Measurements from ENCODE around the gene LEKR1. TPM values are rescaled to one million over a fixed set of nuclear protein-coding genes. Genes with fewer than 3 reads are reported as not detected.

LEKR1 gene
- polyA plus RNA-seq, 1 donor from 2014 or later = 2.7 TPM

GRCh38 chr3:157058392-157059071, 232.4 kb downstream of the LEKR1 start:
- Histone ChIP-seq H3K9me3 (ENCODE audit: low read length) (no peaks in the 10 kb centered on the region), H3K27me3 (ENCODE audit: insufficient read depth, low read depth, low read length) (no peaks in the 10 kb centered on the region), H2AFZ (ENCODE audit: low read depth, low read length) (no peak overlapping the region), H3K9ac (ENCODE audit: low read length) (no peak overlapping the region), H3K4me3 (ENCODE audit: low read length) (no peak overlapping the region), H3K79me2 (replicated peaks; ENCODE audit: insufficient read depth, low read length) (no peaks in the 10 kb centered on the region), H3F3A (ENCODE audit: insufficient read depth, low read length, poor library complexity, severe bottlenecking) (no peaks in the 10 kb centered on the region), H3K4me2 (ENCODE audit: low read length) (no peak overlapping the region), H3K27ac (ENCODE audit: low read length) (no peak overlapping the region), H3K36me3 (ENCODE audit: insufficient read depth, low read length) (no peaks in the 10 kb centered on the region), H3K9me2 (ENCODE audit: insufficient read depth, low read length) (no peaks in the 10 kb centered on the region), H4K20me1 (ENCODE audit: insufficient read depth) (no peaks in the 10 kb centered on the region)
- no peak for TF ChIP-seq MXI1 (conservative IDR thresholded peaks at IDR 0.05; ENCODE audit: poor library complexity, severe bottlenecking)
- TF ChIP-seq CTCF (IDR thresholded peaks at IDR 0.05; ENCODE audit: poor library complexity, severe bottlenecking) = no peak
- TF ChIP-seq TAF1 (IDR thresholded peaks at IDR 0.05; ENCODE audit: low read depth) = no peak
- no peak for TF ChIP-seq EZH2 (IDR thresholded peaks at IDR 0.05; ENCODE audit: borderline replicate concordance, insufficient read depth, low read length, poor library complexity, severe bottlenecking)
- TF ChIP-seq SMC3 (conservative IDR thresholded peaks at IDR 0.05; ENCODE audit: poor library complexity) = no peak
- TF ChIP-seq POLR2AphosphoS5 (IDR thresholded peaks at IDR 0.05) = no peak
- TF ChIP-seq REST (IDR thresholded peaks at IDR 0.05; ENCODE audit: borderline replicate concordance) = no peak
- TF ChIP-seq RAD21 (conservative IDR thresholded peaks at IDR 0.05) = no peak
- TF ChIP-seq EP300 (conservative IDR thresholded peaks at IDR 0.05; ENCODE audit: poor library complexity, severe bottlenecking) = no peak

- TF ChIP-seq REST (IDR thresholded peaks at IDR 0.05; ENCODE audit: borderline replicate concordance) (no peak), CTCF (IDR thresholded peaks at IDR 0.05; ENCODE audit: poor library complexity, severe bottlenecking) (no peak), SMC3 (conservative IDR thresholded peaks at IDR 0.05; ENCODE audit: poor library complexity) (no peak)
- H3K27me3 ChIP-seq (ENCODE audit: insufficient read depth, low read depth, low read length) = no peaks in the 10 kb centered on the region
- no peak overlapping the region for H3K27ac ChIP-seq (ENCODE audit: low read length)
- H3K9me3 ChIP-seq (ENCODE audit: low read length) = no peaks in the 10 kb centered on the region
- no peak overlapping the region for H2AFZ ChIP-seq (ENCODE audit: low read depth, low read length)
- no peaks in the 10 kb centered on the region for H3F3A ChIP-seq (ENCODE audit: insufficient read depth, low read length, poor library complexity, severe bottlenecking)
- H3K4me2 ChIP-seq (ENCODE audit: low read length) = no peak overlapping the region
- H4K20me1 ChIP-seq (ENCODE audit: insufficient read depth) = no peaks in the 10 kb centered on the region
- no peak overlapping the region for H3K4me3 ChIP-seq (ENCODE audit: low read length)
- no peak overlapping the region for H3K9ac ChIP-seq (ENCODE audit: low read length)
- no peaks in the 10 kb centered on the region for H3K36me3 ChIP-seq (ENCODE audit: insufficient read depth, low read length)
- H3K9me2 ChIP-seq (ENCODE audit: insufficient read depth, low read length) = no peaks in the 10 kb centered on the region
- H3K79me2 ChIP-seq (replicated peaks; ENCODE audit: insufficient read depth, low read length) = no peaks in the 10 kb centered on the region
These were observed 233.0 kb downstream of the LEKR1 start for GRCh38 chr3:157059181-157059580.

Data from neural cell (in vitro differentiated cells).